ENCODE data around the gene SPAG5. TPM values are rescaled to one million over a fixed set of nuclear protein-coding genes. Genes with fewer than 3 reads are reported as not detected.

Gene SPAG5
- polyA plus RNA-seq, 1 donor from 2014 or later, result 19.9 TPM

DNA sequence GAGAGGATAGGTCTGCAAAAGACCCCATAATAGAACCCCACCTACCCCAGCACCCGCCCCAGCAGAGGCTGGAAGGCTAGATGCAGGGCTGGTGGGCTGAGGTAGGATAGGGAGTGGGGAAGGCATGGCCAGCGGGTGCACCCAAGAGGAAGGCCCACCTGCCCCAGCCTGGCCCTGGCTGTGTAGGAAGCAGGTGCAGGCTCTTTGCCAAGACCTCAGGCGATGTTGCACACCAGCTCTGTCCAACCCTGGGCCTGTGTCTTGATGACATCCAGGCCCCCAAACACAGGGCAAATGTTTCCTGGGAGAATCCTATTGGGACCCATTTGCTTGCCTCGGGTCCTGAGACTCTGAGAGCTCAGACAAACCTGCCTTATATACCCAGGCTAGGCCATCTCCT lies 58.6 kb downstream of the SPAG5 start:
- H3K4me3 ChIP-seq (ENCODE audit: low read length), result no peak overlapping the region
- no peak overlapping the region for H3K9ac ChIP-seq (ENCODE audit: low read length)
- no peaks in the 10 kb centered on the region for H3F3A ChIP-seq (ENCODE audit: insufficient read depth, low read length, poor library complexity, severe bottlenecking)
- no peaks in the 10 kb centered on the region for H3K79me2 ChIP-seq (replicated peaks; ENCODE audit: insufficient read depth, low read length)
- no peaks in the 10 kb centered on the region for H3K36me3 ChIP-seq (ENCODE audit: insufficient read depth, low read length)
- no peaks in the 10 kb centered on the region for H3K9me2 ChIP-seq (ENCODE audit: insufficient read depth, low read length)
- no peaks in the 10 kb centered on the region for H3K9me3 ChIP-seq (ENCODE audit: low read length)
- no peaks in the 10 kb centered on the region for H4K20me1 ChIP-seq (ENCODE audit: insufficient read depth)
- TF ChIP-seq POLR2AphosphoS5 (IDR thresholded peaks at IDR 0.05) (no peak), SMC3 (conservative IDR thresholded peaks at IDR 0.05; ENCODE audit: poor library complexity) (no peak), MXI1 (conservative IDR thresholded peaks at IDR 0.05; ENCODE audit: poor library complexity, severe bottlenecking) (no peak), REST (IDR thresholded peaks at IDR 0.05; ENCODE audit: borderline replicate concordance) (no peak), TAF1 (IDR thresholded peaks at IDR 0.05; ENCODE audit: low read depth) (no peak), EP300 (conservative IDR thresholded peaks at IDR 0.05; ENCODE audit: poor library complexity, severe bottlenecking) (no peak)
- H3K27ac ChIP-seq (ENCODE audit: low read length), result no peak overlapping the region
- H3K27me3 ChIP-seq (ENCODE audit: insufficient read depth, low read depth, low read length), result no peaks in the 10 kb centered on the region
- H3K4me2 ChIP-seq (ENCODE audit: low read length), result no peak overlapping the region
- H2AFZ ChIP-seq (ENCODE audit: low read depth, low read length), result no peak overlapping the region

GRCh38 chr17:28538296-28538895 lies 60.4 kb downstream of the SPAG5 start:
- Histone ChIP-seq H3K9me2 (ENCODE audit: insufficient read depth, low read length) (no peaks in the 10 kb centered on the region), H3K27me3 (ENCODE audit: insufficient read depth, low read depth, low read length) (no peaks in the 10 kb centered on the region), H3K9ac (ENCODE audit: low read length) (no peak overlapping the region), H3K27ac (ENCODE audit: low read length) (no peak overlapping the region), H2AFZ (ENCODE audit: low read depth, low read length) (no peak overlapping the region), H3K4me3 (ENCODE audit: low read length) (no peak overlapping the region), H3K4me2 (ENCODE audit: low read length) (no peak overlapping the region), H3K36me3 (ENCODE audit: insufficient read depth, low read length) (no peaks in the 10 kb centered on the region), H3F3A (ENCODE audit: insufficient read depth, low read length, poor library complexity, severe bottlenecking) (no peaks in the 10 kb centered on the region), H3K9me3 (ENCODE audit: low read length) (no peaks in the 10 kb centered on the region), H4K20me1 (ENCODE audit: insufficient read depth) (no peaks in the 10 kb centered on the region), H3K79me2 (replicated peaks; ENCODE audit: insufficient read depth, low read length) (no peaks in the 10 kb centered on the region)
- no peak for TF ChIP-seq SMC3 (conservative IDR thresholded peaks at IDR 0.05; ENCODE audit: poor library complexity)
- TF ChIP-seq REST (IDR thresholded peaks at IDR 0.05; ENCODE audit: borderline replicate concordance), result no peak
- TF ChIP-seq MXI1 (conservative IDR thresholded peaks at IDR 0.05; ENCODE audit: poor library complexity, severe bottlenecking), result no peak
- no peak for TF ChIP-seq POLR2AphosphoS5 (IDR thresholded peaks at IDR 0.05)
- TF ChIP-seq EP300 (conservative IDR thresholded peaks at IDR 0.05; ENCODE audit: poor library complexity, severe bottlenecking), result no peak
- TF ChIP-seq, protein P1, sequence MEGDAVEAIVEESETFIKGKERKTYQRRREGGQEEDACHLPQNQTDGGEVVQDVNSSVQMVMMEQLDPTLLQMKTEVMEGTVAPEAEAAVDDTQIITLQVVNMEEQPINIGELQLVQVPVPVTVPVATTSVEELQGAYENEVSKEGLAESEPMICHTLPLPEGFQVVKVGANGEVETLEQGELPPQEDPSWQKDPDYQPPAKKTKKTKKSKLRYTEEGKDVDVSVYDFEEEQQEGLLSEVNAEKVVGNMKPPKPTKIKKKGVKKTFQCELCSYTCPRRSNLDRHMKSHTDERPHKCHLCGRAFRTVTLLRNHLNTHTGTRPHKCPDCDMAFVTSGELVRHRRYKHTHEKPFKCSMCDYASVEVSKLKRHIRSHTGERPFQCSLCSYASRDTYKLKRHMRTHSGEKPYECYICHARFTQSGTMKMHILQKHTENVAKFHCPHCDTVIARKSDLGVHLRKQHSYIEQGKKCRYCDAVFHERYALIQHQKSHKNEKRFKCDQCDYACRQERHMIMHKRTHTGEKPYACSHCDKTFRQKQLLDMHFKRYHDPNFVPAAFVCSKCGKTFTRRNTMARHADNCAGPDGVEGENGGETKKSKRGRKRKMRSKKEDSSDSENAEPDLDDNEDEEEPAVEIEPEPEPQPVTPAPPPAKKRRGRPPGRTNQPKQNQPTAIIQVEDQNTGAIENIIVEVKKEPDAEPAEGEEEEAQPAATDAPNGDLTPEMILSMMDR (IDR thresholded peaks at IDR 0.05; ENCODE audit: poor library complexity, severe bottlenecking), result no peak
- no peak for TF ChIP-seq EZH2 (IDR thresholded peaks at IDR 0.05; ENCODE audit: borderline replicate concordance, insufficient read depth, low read length, poor library complexity, severe bottlenecking)
- TF ChIP-seq TAF1 (IDR thresholded peaks at IDR 0.05; ENCODE audit: low read depth), result no peak
- no peak for TF ChIP-seq RAD21 (conservative IDR thresholded peaks at IDR 0.05)
